HCT116 (cell line): Measurements from ENCODE around the gene TFDP1. TPM values are rescaled to one million over a fixed set of nuclear protein-coding genes. Genes with fewer than 3 reads are reported as not detected.

Source experiments
- ATAC-seq: fragments of 200-7000 bp; cut with Tn5 transposase; 2 replicates; pipeline ENCODE4 v1.9.1; 2020; ENCODE audit warnings: mild to moderate bottlenecking, moderate library complexity
- BruUV-seq: library from RNA; stranded (reverse); fragments of 400-500 nt; replicated peaks from 2 replicates; lab custom pipeline; 2021; lab: Mats Ljungman, UMichigan
- CTCF ChIA-PET: fragments of 300-600 bp; sonication (Branson Sonifier 250); formaldehyde crosslinking; loops from one replicate; lab custom pipeline; 2021; ENCODE audit warnings: antibody characterized with exemption; lab: Charles Lee
- POLR2A ChIA-PET: fragments of 300-600, 350-600 bp; sonication (Branson Sonifier 250); formaldehyde crosslinking; loops from one replicate; lab custom pipeline; 2021; ENCODE audit warnings: antibody characterized with exemption; lab: Charles Lee
- RAD21 ChIA-PET, 2 experiments: fragments of 300-600 bp; sonication (Branson Sonifier 250); formaldehyde crosslinking; loops; one replicate each; lab custom pipeline; 2023; ENCODE audit warnings: low total read pairs in 2 of 2; ENCODE audit not compliant: uncharacterized antibody in 2 of 2, unreplicated experiment in 2 of 2, low non-redundant PET in 1 of 2; lab: Charles Lee
- DNase-seq: peaks from one replicate; pipeline ENCODE4 v3.0.0-alpha.2; 2010; ENCODE audit warnings: low read depth, low spot score
- H2AFZ ChIP-seq: fragments of 200-600 bp; shearing (Covaris generic), sonication (generic); 2 replicates; pipeline ENCODE4 v1.6.1; 2017; ENCODE audit warnings: low read depth, mixed run types, mixed read lengths, antibody characterized with exemption, low read length; ENCODE audit not compliant: poor library complexity, severe bottlenecking
- H3K27ac ChIP-seq: 2 replicates; pipeline ENCODE4 v1.5.1; 2012; ENCODE audit warnings: low read depth, low read length
- H3K27me3 ChIP-seq: fragments of 200-600 bp; sonication (generic); 2 replicates; pipeline ENCODE4 v1.6.1; 2016; ENCODE audit warnings: mixed run types, low read length, mixed read lengths; ENCODE audit not compliant: insufficient read depth
- H3K36me3 ChIP-seq, 2 experiments: fragments of 200-500 bp in 1 of 2; fragments of 200-600 bp in 1 of 2; sonication (Bioruptor generic) in 1 of 2; sonication (generic) in 1 of 2; 2 replicates each; pipeline versions ENCODE4 v1.5.1 to v1.6.1; 2014 to 2016; ENCODE audit warnings: low read length in 2 of 2, inconsistent platforms in 1 of 2, mixed read lengths in 1 of 2, mixed run types in 1 of 2; ENCODE audit not compliant: insufficient read depth in 2 of 2, control insufficient read depth in 1 of 2
- H3K4me1 ChIP-seq, 2 experiments: fragments of 200-600 bp in 1 of 2; sonication (generic) in 1 of 2; 2 replicates each; pipeline versions ENCODE4 v1.5.1 to v1.6.1; 2012 to 2017; ENCODE audit warnings: low read length in 2 of 2, inconsistent platforms in 1 of 2, mild to moderate bottlenecking in 1 of 2, mixed read lengths in 1 of 2, mixed run types in 1 of 2, moderate library complexity in 1 of 2; ENCODE audit not compliant: insufficient read depth in 2 of 2, control insufficient read depth in 1 of 2
- H3K4me2 ChIP-seq: fragments of 200-600 bp; sonication (generic); 2 replicates; pipeline ENCODE4 v1.6.1; 2017; ENCODE audit warnings: mixed run types, low read length, mixed read lengths
- H3K4me3 ChIP-seq, 2 experiments: fragments of 200-600 bp in 1 of 2; sonication (generic) in 1 of 2; replicated peaks in 1 of 2; 2 replicates each; pipeline ENCODE4 v1.5.1; 2011 to 2016; ENCODE audit warnings: low read length in 2 of 2, control low read depth in 1 of 2, low read depth in 1 of 2, mild to moderate bottlenecking in 1 of 2, mixed read lengths in 1 of 2, mixed run types in 1 of 2
- H3K79me2 ChIP-seq: fragments of 200-600 bp; sonication (generic); 2 replicates; pipeline ENCODE4 v1.6.1; 2017; ENCODE audit warnings: mild to moderate bottlenecking, mixed run types, low read length, moderate library complexity, mixed read lengths; ENCODE audit not compliant: insufficient read depth
- H3K9ac ChIP-seq: fragments of 200-600 bp; sonication (generic); 2 replicates; pipeline ENCODE4 v1.6.1; 2016; ENCODE audit warnings: low read length, mixed read lengths
- H3K9me2 ChIP-seq: fragments of 200-600 bp; sonication (generic), shearing (Covaris generic); 2 replicates; pipeline ENCODE4 v1.6.1; 2017; ENCODE audit warnings: mixed run types, mild to moderate bottlenecking, moderate library complexity; ENCODE audit not compliant: insufficient read depth
- H3K9me3 ChIP-seq, 2 experiments: fragments of 200-500 bp in 1 of 2; fragments of 200-600 bp in 1 of 2; sonication (Bioruptor generic) in 1 of 2; sonication (generic) in 1 of 2; 2 replicates each; pipeline ENCODE4 v1.6.1; 2014 to 2017; ENCODE audit warnings: low read length in 2 of 2, mixed read lengths in 2 of 2, inconsistent platforms in 1 of 2, low read depth in 1 of 2, mild to moderate bottlenecking in 1 of 2, mixed run types in 1 of 2, moderate library complexity in 1 of 2; ENCODE audit not compliant: control insufficient read depth in 1 of 2, insufficient read depth in 1 of 2
- H4K20me1 ChIP-seq: fragments of 200-600 bp; sonication (generic), shearing (Covaris generic); 2 replicates; pipeline ENCODE4 v1.6.1; 2017; ENCODE audit warnings: mixed run types, mild to moderate bottlenecking, moderate library complexity; ENCODE audit not compliant: insufficient read depth
- ATF3 ChIP-seq: IDR thresholded peaks from 2 replicates; pipeline ENCODE4 v1.6.1; 2012
- CEBPB ChIP-seq: IDR thresholded peaks from 2 replicates; pipeline ENCODE4 v1.6.1; 2012; ENCODE audit warnings: low read depth
- EGR1 ChIP-seq: IDR thresholded peaks from 2 replicates; pipeline ENCODE4 v1.6.1; 2012; ENCODE audit warnings: low read depth
- EZH2 ChIP-seq: fragments of 200-600 bp; sonication (generic); IDR thresholded peaks from 2 replicates; pipeline ENCODE4 v1.6.1; 2017; ENCODE audit warnings: antibody characterized with exemption, mixed run types
- EZH2phosphoT487 ChIP-seq: fragments of 200-600 bp; IDR thresholded peaks from 2 replicates; pipeline ENCODE4 v1.6.1; 2018; ENCODE audit warnings: antibody characterized with exemption, borderline replicate concordance
- FOSL1 ChIP-seq: IDR thresholded peaks from 2 replicates; pipeline ENCODE4 v1.6.1; 2012; ENCODE audit warnings: low read depth
- MAX ChIP-seq: IDR thresholded peaks from 2 replicates; pipeline ENCODE4 v1.6.1; 2012
- POLR2AphosphoS5 ChIP-seq: IDR thresholded peaks from 2 replicates; pipeline ENCODE4 v1.6.1; 2011; ENCODE audit warnings: mild to moderate bottlenecking, low read depth, low read length, moderate library complexity
- SIN3A ChIP-seq: IDR thresholded peaks from 2 replicates; pipeline ENCODE4 v1.6.1; 2012; ENCODE audit warnings: low read depth
- SRF ChIP-seq: IDR thresholded peaks from 2 replicates; pipeline ENCODE4 v1.6.1; 2012; ENCODE audit warnings: low read depth
- TCF7L2 ChIP-seq: IDR thresholded peaks from 2 replicates; pipeline ENCODE4 v1.7.0; 2011; ENCODE audit warnings: borderline replicate concordance, inconsistent platforms; ENCODE audit not compliant: insufficient read depth, insufficient read length; ENCODE audit errors: extremely low read depth
- ZBTB33 ChIP-seq: IDR thresholded peaks from 2 replicates; pipeline ENCODE4 v1.6.1; 2011; ENCODE audit warnings: mild to moderate bottlenecking, low read length, moderate library complexity; ENCODE audit not compliant: insufficient replicate concordance; ENCODE audit errors: extremely low read depth
- ZFX ChIP-seq: fragments of 450-650 bp; IDR thresholded peaks from 2 replicates; pipeline ENCODE4 v1.6.1; 2017
- ZNF274 ChIP-seq: fragments of 200-500 bp; sonication (Bioruptor generic); IDR thresholded peaks from 2 replicates; pipeline ENCODE4 v1.6.1; 2014; ENCODE audit warnings: mild to moderate bottlenecking, low read depth, low read length, inconsistent platforms
- intact Hi-C: fragments of 100-400 bp; cut with micrococcal nuclease; formaldehyde crosslinking; loops from 2 replicates; pipeline ENCODE4 v1.10.0; 2022
- total RNA-seq: library from RNA; stranded (reverse); gene quantifications from one replicate; pipeline ENCODE4 v1.2.1, GENCODE V29; 2021; ENCODE audit not compliant: unreplicated experiment

TFDP1 gene
- total RNA-seq, 1 experiment from 2014 or later = 169 TPM

GRCh38 chr13:113666951-113667701 lies 82.6 kb downstream of the TFDP1 start, which contains the start of gene GRK1:
GRK1 (plus strand) TSS chr13:113667219; CDS start chr13:113667387, 168 bp downstream.
- no TSS peak for BruUV-seq
- Histone ChIP-seq H3K36me3 (no peaks in the 10 kb centered on the region), H3K4me2 (no peak within 1 kb of the TSS), H3K4me3 (no peak within 1 kb of the TSS), H2AFZ (no peak within 1 kb of the TSS), H3K27me3 (no peaks in the 10 kb centered on the region), H3K9me2 (no peaks in the 10 kb centered on the region), H3K9me3 (no peaks in the 10 kb centered on the region; a peak in 1 of 4 replicates), H3K4me1 (no peaks in the 10 kb centered on the region), H4K20me1 (no peaks in the 10 kb centered on the region), H3K79me2 (no peaks in the 10 kb centered on the region), H3K9ac (no peak within 1 kb of the TSS), H3K27ac (no peak within 1 kb of the TSS)
- POLR2A ChIA-PET = no interaction called here
- RAD21 ChIA-PET = no interaction called here
- DNase-seq (no peak), ATAC-seq (no peak)
- intact Hi-C loops = no loop called here
- CTCF ChIA-PET = no interaction called here
- TF ChIP-seq SIN3A (no peak), EZH2phosphoT487 (no peak), POLR2AphosphoS5 (no peak), SRF (no peak), FOSL1 (no peak), TCF7L2 (no peak), EGR1 (no peak), CEBPB (no peak), ZNF274 (no peak), ATF3 (no peak), MAX (no peak), EZH2 (no peak), ZFX (no peak), ZBTB33 (no peak)
- TF ChIP-seq, all 23 proteins: peak for 0
